GM18873 (cell line): ENCODE data around the gene GPR17.

Experiments used
- ATAC-seq: cut with Tn5 transposase; IDR thresholded peaks from one replicate; pipeline ENCODE4 v1.9.1; 2021; ENCODE audit warnings: mild to moderate bottlenecking, moderate library complexity, moderate number of reproducible peaks; ENCODE audit not compliant: unreplicated experiment, low FRiP score

GPR17 gene

GRCh38 chr2:127664065-127664894 is 18.3 kb downstream of the GPR17 start:
- no peak for ATAC-seq

DNA sequence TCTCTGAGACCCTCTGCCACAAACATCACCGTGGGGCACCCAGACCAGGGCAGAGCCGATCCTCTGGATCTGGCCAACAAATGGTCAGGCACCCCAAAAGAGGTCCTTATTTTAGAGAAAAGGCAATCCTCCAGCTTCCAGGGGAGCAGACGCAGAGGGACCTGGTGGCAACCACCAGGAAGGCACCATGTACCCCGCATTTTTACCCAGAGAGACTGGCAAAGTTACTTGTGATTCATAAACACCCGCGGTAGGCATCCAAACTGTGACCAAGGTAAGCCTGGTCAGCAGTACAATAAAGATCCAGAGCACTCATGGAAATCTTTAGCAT is 18.9 kb downstream of the GPR17 start:
- ATAC-seq, result no peak

DNA sequence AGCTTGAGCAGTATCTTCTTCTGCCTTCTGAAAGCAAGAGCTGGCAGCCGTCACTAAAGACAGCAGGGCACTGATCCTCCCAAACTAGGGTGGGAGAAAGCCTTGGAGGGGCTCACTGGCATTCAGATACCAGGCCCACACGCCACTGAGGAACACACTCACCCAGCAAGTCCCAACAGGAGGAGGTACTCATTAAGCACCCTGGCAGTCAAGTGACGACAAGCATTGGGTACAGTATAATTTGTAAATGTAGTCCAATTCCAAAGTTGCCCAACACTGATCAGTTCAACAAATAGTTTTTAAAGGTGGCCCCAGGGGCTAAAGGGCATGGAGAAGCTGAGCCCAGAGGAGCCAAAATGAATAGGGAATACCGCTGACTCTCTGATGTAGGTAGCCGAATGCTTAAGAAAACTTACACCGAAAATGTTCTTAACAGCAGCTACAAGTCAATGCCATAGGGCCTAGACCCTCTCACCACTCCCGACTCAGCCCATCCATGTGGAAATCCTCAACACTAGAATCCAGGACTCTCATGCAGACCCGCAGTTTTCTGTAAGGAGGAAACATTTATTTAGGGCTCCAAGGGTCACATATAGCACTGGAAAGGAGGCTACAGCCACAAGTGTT is 19.4 kb downstream of the GPR17 start:
- no peak for ATAC-seq

GRCh38 chr2:127669056-127669455 is 23.1 kb downstream of the GPR17 start:
- no peak for ATAC-seq

GRCh38 chr2:127670055-127670956 is 24.4 kb downstream of the GPR17 start:
- ATAC-seq, result no peak

DNA sequence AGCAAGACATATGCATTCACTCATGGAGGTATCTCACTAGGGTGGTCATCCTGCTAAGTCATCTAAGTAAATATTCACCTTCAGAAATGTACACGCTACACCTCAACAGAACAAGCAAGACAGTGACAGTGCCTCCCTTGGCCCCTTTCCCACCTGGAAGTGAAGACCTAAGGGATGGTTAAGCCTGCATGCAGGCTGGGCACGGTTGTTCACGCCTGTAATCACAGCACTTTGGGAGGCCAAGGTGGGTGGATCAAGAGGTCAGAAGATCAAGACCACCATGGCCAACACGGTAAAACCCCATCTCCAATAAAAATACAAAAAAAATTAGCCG is 25.0 kb downstream of the GPR17 start:
- no peak for ATAC-seq

DNA sequence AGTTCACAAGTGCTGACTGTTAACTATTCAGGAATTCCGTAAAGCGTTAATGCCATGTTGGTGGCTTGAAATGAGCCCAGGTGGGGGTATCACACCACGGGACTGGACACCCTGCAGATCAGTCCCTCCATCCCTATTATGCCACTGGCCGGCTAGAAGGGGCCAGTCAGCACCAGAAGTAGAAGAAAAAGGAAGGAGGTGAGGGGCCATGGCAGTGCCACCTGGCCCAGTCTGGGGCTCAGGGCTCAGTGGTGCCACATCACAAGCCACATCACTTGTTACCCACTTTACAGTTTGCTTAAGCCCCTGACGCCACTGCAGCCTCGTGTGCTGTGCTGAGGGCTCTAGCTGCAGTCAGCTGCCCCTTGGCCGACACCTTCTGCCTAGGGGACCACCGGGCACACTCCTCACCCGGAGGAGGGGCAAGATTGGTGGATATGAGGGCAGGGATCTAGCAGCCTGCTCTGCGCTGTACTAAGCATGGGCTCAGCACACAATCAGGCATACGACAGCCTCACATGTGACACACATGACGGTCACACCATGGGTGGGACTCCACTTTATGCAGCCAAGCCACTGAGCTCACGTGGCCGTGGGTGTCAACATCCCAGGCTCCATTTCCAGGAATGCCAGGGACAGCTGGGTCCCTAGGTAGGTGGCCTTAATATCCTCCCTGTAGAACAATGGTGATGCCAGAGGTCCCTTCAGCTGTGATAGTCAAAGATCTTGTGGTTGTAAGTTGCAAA is 25.8 kb downstream of the GPR17 start:
- ATAC-seq, result no peak

GRCh38 chr2:127672341-127673224 is 26.6 kb downstream of the GPR17 start:
- ATAC-seq, result no peak

GRCh38 chr2:127673291-127674069 is 27.5 kb downstream of the GPR17 start:
- ATAC-seq, result no peak

DNA sequence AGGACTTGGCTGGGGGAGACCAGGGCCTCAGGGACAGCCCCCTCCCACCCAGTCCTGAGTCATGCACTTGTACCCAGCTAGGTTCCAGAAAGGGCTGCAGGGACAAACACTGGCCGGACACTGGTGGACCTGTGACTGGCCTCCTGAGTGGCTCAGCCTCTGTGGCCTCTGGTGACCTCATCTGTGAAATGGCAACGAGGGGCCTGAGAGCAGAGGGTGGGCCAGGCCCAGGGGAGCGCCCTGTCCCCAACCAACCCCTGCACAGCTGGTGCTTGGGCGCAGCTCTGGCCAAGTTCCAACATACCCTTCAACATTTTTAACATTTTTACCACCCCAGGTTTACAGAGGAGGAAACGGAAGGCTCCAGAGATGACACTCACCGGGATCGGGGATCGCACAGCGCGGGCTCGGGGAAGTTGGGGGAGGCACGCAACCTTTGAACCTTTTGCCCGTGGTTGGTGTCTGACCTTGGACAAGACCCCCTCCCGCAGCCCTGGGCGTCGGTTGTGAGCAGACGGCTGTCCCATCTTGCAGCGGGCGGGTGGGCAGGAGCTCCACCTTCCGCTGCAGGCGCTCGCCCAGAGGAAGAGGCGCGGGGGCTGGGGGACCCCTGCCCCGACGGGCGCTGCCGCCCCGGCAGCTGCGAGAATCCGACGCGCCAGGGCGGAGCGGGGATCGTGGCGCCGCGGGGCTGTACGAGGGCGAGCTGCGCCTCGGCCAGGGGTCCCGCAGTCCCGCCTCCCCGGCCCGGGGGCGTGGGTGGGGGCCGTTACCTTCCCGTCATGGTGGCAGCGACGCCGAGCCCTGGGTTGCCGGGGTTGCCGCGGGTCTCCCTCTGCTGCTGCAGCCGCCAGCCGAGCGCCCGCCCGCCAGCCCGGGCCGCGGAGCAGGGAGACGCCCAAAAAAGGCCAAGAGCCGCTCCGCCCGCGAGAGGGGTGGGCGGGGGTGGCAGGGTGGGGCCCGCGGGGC is 28.6 kb downstream of the GPR17 start:
- no peak for ATAC-seq

- no peak for ATAC-seq
Measured at GRCh38 chr2:127675331-127676261, 29.6 kb downstream of the GPR17 start, which contains the start of gene LIMS2. LIMS2 (minus strand) TSS chr2:127675530; CDS start chr2:127675024, 506 bp downstream.

- ATAC-seq, result no peak
Measured at GRCh38 chr2:127676906-127677305, 31.0 kb downstream of the GPR17 start.

DNA sequence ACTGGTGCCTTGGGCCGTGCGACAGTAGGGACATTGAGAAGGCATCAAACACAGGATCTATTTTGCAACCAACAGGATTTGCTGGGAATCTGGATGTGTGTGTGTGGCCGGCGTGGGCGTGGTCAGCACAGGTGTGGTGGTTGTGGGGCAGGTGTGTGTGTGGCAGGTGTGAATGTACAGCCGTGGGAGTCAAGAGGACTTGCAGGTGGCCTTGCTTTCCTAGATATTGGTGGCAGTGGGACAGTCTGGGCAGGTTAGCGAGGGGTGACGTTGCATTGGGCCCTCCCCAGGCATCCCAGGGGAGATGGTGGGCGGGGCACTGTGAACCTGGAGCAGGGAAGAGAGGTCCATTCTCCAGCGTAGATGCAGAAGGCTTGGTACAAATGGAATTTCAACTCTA is 32.6 kb downstream of the GPR17 start:
- no peak for ATAC-seq

GRCh38 chr2:127678991-127679390 is 33.0 kb downstream of the GPR17 start:
- no peak for ATAC-seq

GRCh38 chr2:127679680-127680361 is 33.9 kb downstream of the GPR17 start:
- ATAC-seq, result no peak

DNA sequence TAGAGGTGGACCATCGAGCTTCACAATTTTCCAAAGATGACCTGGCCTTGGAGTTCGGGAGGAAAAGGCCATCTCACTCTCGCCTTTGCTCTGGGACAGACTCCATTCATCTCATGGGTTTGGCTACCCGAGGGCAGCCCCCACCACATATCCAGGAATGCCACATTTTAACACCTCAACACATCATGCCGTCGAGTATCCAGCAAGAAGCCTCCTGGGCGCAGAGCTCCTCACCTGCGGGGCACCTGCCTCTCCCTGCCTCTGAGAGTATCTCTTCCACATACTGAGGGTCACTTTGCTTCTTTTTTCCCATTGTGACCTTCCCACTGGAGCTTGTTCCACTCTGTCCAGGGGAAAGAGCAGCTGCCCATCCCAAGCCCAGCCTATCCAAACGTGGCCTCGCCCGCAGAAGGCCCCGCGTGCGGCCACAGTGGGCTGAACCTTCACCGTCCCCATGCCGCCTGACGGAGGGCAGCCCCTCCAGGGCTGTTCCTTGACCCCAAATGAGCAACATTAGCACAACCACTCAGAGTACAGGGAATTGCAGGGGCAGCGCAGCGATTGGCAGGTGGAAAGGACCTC is 34.8 kb downstream of the GPR17 start:
- ATAC-seq, result no peak
